Prostate gland (tissue), 2 donors: Measurements from ENCODE around the gene ANO5.

ENCODE experiments used
- POLR2AphosphoS5 ChIP-seq: sonication (generic); formaldehyde crosslinking; IDR thresholded peaks from one replicate; pipeline ENCODE4 v1.6.1; 2017; ENCODE audit warnings: antibody characterized with exemption
- TF ChIP-seq, protein P1 (sequence below), 4 experiments: fragments of 200-600 bp in 2 of 4; fragments of 450-650 bp in 2 of 4; sonication (generic) in 2 of 4; IDR thresholded peaks; 1 replicate in 3 of 4; 2 replicates in 1 of 4; pipeline ENCODE4 v1.5.1; 2016 to 2019; ENCODE audit warnings: antibody characterized with exemption in 4 of 4, mild to moderate bottlenecking in 2 of 4, moderate library complexity in 2 of 4

DNA sequence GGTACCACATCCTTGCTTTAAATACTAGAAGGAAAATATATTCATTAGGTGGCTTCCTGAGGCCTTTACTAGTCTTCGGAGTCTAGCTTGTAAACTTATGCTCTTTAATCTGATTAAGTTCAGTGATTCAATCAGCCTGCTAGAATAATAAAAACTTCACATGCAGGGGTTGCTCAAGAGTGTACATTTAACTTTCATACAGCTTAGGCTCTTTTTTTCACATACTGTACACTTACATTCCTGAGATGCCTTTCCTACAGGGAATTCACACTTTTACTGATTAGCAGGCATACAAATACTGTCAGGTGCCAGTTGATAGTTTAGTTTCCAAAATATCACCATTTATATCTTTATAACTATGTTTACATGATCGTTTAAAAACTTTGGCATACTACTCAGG is 3.2 kb upstream of the ANO5 start:
- TF ChIP-seq POLR2AphosphoS5 = no peak
- TF ChIP-seq, protein P1, sequence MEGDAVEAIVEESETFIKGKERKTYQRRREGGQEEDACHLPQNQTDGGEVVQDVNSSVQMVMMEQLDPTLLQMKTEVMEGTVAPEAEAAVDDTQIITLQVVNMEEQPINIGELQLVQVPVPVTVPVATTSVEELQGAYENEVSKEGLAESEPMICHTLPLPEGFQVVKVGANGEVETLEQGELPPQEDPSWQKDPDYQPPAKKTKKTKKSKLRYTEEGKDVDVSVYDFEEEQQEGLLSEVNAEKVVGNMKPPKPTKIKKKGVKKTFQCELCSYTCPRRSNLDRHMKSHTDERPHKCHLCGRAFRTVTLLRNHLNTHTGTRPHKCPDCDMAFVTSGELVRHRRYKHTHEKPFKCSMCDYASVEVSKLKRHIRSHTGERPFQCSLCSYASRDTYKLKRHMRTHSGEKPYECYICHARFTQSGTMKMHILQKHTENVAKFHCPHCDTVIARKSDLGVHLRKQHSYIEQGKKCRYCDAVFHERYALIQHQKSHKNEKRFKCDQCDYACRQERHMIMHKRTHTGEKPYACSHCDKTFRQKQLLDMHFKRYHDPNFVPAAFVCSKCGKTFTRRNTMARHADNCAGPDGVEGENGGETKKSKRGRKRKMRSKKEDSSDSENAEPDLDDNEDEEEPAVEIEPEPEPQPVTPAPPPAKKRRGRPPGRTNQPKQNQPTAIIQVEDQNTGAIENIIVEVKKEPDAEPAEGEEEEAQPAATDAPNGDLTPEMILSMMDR (IDR thresholded peaks at IDR 0.05) = no peak
